Measurements from ENCODE around the gene POLDIP2.

Gene POLDIP2

GRCh38 chr17:28402844-28403243 lies 45.5 kb upstream of the POLDIP2 start:
- H3K4me3 ChIP-seq (replicated peaks; ENCODE audit: low read depth, low read length): no peak overlapping the region
- no peak for DNase-seq (ENCODE audit: extremely low read depth, low read depth)
- TF ChIP-seq CTCF (IDR thresholded peaks at IDR 0.05; ENCODE audit: low read depth, low read length, missing control alignments): no peak

- TF ChIP-seq CTCF (IDR thresholded peaks at IDR 0.05; ENCODE audit: low read depth, low read length, missing control alignments): no peak
- no peak for DNase-seq (ENCODE audit: extremely low read depth, low read depth)
- H3K4me3 ChIP-seq (replicated peaks; ENCODE audit: low read depth, low read length): no peak overlapping the region
These were observed 44.9 kb upstream of the POLDIP2 start for GRCh38 chr17:28402224-28402630.

- DNase-seq (ENCODE audit: extremely low read depth, low read depth): no peak
- H3K4me3 ChIP-seq (replicated peaks; ENCODE audit: low read depth, low read length): no peak overlapping the region
- no peak for TF ChIP-seq CTCF (IDR thresholded peaks at IDR 0.05; ENCODE audit: low read depth, low read length, missing control alignments)
These were observed 42.5 kb upstream of the POLDIP2 start for GRCh38 chr17:28399808-28400207.

- DNase-seq (ENCODE audit: extremely low read depth, low read depth): no peak
- no peak for TF ChIP-seq CTCF (IDR thresholded peaks at IDR 0.05; ENCODE audit: low read depth, low read length, missing control alignments)
- H3K4me3 ChIP-seq (replicated peaks; ENCODE audit: low read depth, low read length): no peak overlapping the region
These were observed 41.1 kb upstream of the POLDIP2 start for GRCh38 chr17:28398280-28398981.

- H3K4me3 ChIP-seq (replicated peaks; ENCODE audit: low read depth, low read length): no peak overlapping the region
- TF ChIP-seq CTCF (IDR thresholded peaks at IDR 0.05; ENCODE audit: low read depth, low read length, missing control alignments): no peak
- no peak for DNase-seq (ENCODE audit: extremely low read depth, low read depth)
These were observed 40.5 kb upstream of the POLDIP2 start for GRCh38 chr17:28397687-28398279.

GRCh38 chr17:28397275-28397674 lies 39.9 kb upstream of the POLDIP2 start:
- DNase-seq (ENCODE audit: extremely low read depth, low read depth): no peak
- no peak for TF ChIP-seq CTCF (IDR thresholded peaks at IDR 0.05; ENCODE audit: low read depth, low read length, missing control alignments)
- no peak overlapping the region for H3K4me3 ChIP-seq (replicated peaks; ENCODE audit: low read depth, low read length)
